ENCODE results near the gene ST8SIA6.
"Not testable (repeated sequence)": the region's sequence is repeated elsewhere in the genome, so short reads cannot be mapped to it uniquely, and the experiment has no call there.

Gene ST8SIA6

DNA sequence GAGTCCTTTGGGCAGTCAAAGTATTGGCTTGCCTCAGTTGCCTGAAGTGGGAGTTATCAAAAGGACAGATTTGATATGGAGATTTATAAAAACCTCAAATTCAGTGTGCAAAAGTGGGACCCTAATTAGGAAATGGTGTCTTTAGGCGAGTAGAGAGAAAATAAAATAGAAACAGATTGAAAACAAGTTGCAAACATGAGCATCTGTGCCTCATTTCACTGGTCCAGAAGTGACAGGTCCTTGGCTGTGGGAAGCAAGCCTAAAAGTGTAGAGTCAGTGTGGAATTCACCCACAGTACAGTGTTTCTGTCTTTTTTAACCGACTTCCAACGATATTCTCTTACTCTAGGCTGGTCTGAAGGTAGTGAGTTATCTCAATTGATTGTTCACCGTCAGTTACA is 51.2 kb downstream of the ST8SIA6 start:
- Histone ChIP-seq H3K79me2 (ENCODE audit: insufficient read depth, low read length) (no peaks in the 10 kb centered on the region), H3K27ac (ENCODE audit: low read depth, low read length) (no peak overlapping the region), H3K27me3 (ENCODE audit: low read length) (no peaks in the 10 kb centered on the region), H3K9me3 (ENCODE audit: insufficient read depth, low read length) (no peaks in the 10 kb centered on the region), H3K36me3 (ENCODE audit: low read length) (no peaks in the 10 kb centered on the region), H3K4me2 (ENCODE audit: low read depth, low read length, poor library complexity, severe bottlenecking) (no peak overlapping the region), H3F3A (ENCODE audit: insufficient read depth) (no peaks in the 10 kb centered on the region), H3K9me2 (replicated peaks; ENCODE audit: insufficient read depth, low read length) (no peaks in the 10 kb centered on the region), H3K9ac (ENCODE audit: low read length) (no peak overlapping the region), H4K20me1 (ENCODE audit: low read depth, low read length) (no peaks in the 10 kb centered on the region), H2AFZ (ENCODE audit: low read depth, low read length, severe bottlenecking) (no peak overlapping the region), H3K4me3 (ENCODE audit: insufficient read depth, low read length, poor library complexity, severe bottlenecking) (no peak overlapping the region)
- no peak for TF ChIP-seq EZH2phosphoT487 (conservative IDR thresholded peaks at IDR 0.05; ENCODE audit: low read length)
- TF ChIP-seq, protein P1, sequence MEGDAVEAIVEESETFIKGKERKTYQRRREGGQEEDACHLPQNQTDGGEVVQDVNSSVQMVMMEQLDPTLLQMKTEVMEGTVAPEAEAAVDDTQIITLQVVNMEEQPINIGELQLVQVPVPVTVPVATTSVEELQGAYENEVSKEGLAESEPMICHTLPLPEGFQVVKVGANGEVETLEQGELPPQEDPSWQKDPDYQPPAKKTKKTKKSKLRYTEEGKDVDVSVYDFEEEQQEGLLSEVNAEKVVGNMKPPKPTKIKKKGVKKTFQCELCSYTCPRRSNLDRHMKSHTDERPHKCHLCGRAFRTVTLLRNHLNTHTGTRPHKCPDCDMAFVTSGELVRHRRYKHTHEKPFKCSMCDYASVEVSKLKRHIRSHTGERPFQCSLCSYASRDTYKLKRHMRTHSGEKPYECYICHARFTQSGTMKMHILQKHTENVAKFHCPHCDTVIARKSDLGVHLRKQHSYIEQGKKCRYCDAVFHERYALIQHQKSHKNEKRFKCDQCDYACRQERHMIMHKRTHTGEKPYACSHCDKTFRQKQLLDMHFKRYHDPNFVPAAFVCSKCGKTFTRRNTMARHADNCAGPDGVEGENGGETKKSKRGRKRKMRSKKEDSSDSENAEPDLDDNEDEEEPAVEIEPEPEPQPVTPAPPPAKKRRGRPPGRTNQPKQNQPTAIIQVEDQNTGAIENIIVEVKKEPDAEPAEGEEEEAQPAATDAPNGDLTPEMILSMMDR (IDR thresholded peaks at IDR 0.05; ENCODE audit: insufficient read depth, low read length, poor library complexity, severe bottlenecking), result no peak

- H3K27me3 ChIP-seq (ENCODE audit: low read length); H2AFZ ChIP-seq (ENCODE audit: low read depth, low read length, severe bottlenecking); H3K79me2 ChIP-seq (ENCODE audit: insufficient read depth, low read length); H3K4me3 ChIP-seq (ENCODE audit: insufficient read depth, low read length, poor library complexity, severe bottlenecking); H3K4me2 ChIP-seq (ENCODE audit: low read depth, low read length, poor library complexity, severe bottlenecking); H3K36me3 ChIP-seq (ENCODE audit: low read length); H3K27ac ChIP-seq (ENCODE audit: low read depth, low read length); H3K9me3 ChIP-seq (ENCODE audit: insufficient read depth, low read length); H4K20me1 ChIP-seq (ENCODE audit: low read depth, low read length); H3K9me2 ChIP-seq (replicated peaks; ENCODE audit: insufficient read depth, low read length); H3F3A ChIP-seq (ENCODE audit: insufficient read depth); H3K9ac ChIP-seq (ENCODE audit: low read length): not testable (repeated sequence)
Observed at GRCh38 chr10:17402040-17402439, 52.4 kb downstream of the ST8SIA6 start.

DNA sequence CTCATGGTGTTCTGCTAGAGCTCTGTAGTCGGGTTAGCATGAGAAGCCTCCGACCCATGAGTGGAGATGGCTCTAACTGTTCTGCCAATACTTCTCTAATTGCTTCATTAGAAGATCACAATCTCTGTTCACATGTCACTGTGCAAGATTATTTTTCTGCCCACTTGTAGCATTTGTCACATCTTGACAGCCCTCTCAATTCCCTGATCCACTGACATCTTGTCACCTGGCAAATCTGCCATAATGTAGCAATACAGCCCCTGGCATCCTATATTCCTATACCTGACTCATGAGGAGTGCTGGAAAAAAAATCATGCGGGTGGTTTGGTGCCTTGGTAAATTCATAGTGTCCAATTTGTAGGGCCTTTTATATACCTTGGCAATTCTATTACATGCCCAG is 58.4 kb downstream of the ST8SIA6 start:
- Histone ChIP-seq H3K4me2 (ENCODE audit: low read depth, low read length, poor library complexity, severe bottlenecking) (no peak overlapping the region), H3K9me3 (ENCODE audit: insufficient read depth, low read length) (no peaks in the 10 kb centered on the region), H3K79me2 (ENCODE audit: insufficient read depth, low read length) (no peaks in the 10 kb centered on the region), H3K27ac (ENCODE audit: low read depth, low read length) (no peak overlapping the region), H3K36me3 (ENCODE audit: low read length) (no peaks in the 10 kb centered on the region), H2AFZ (ENCODE audit: low read depth, low read length, severe bottlenecking) (no peak overlapping the region), H3K9me2 (replicated peaks; ENCODE audit: insufficient read depth, low read length) (no peaks in the 10 kb centered on the region), H4K20me1 (ENCODE audit: low read depth, low read length) (no peaks in the 10 kb centered on the region), H3K9ac (ENCODE audit: low read length) (no peak overlapping the region), H3K4me3 (ENCODE audit: insufficient read depth, low read length, poor library complexity, severe bottlenecking) (no peak overlapping the region), H3K27me3 (ENCODE audit: low read length) (no peaks in the 10 kb centered on the region), H3F3A (ENCODE audit: insufficient read depth) (no peaks in the 10 kb centered on the region)
- TF ChIP-seq EZH2phosphoT487 (conservative IDR thresholded peaks at IDR 0.05; ENCODE audit: low read length), result no peak
- TF ChIP-seq, protein P1 (IDR thresholded peaks at IDR 0.05; ENCODE audit: insufficient read depth, low read length, poor library complexity, severe bottlenecking), result no peak

DNA sequence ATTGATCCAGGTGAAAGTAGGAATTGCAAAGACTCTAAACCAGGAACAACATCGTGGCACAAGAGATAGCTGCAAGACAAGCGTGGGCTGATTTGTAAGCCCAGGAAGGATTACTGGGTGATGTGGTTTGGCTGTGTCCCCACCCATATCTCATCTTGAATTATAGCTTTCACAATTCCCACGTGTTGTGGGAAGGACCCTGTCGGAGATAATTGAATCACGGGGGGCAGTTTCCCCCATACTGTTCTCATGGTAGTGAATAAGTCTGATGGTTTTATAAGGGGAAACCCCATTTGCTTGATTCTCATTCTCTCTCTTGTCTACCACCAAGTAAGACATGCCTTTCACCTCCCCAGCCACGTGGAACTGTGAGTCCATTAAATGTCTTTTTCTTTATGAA is 59.5 kb downstream of the ST8SIA6 start:
- TF ChIP-seq EZH2phosphoT487 (conservative IDR thresholded peaks at IDR 0.05; ENCODE audit: low read length), result no peak
- Histone ChIP-seq H3K4me2 (ENCODE audit: low read depth, low read length, poor library complexity, severe bottlenecking) (no peak overlapping the region), H3K27ac (ENCODE audit: low read depth, low read length) (no peak overlapping the region), H3K9me3 (ENCODE audit: insufficient read depth, low read length) (no peaks in the 10 kb centered on the region), H2AFZ (ENCODE audit: low read depth, low read length, severe bottlenecking) (no peak overlapping the region), H4K20me1 (ENCODE audit: low read depth, low read length) (no peaks in the 10 kb centered on the region), H3F3A (ENCODE audit: insufficient read depth) (no peaks in the 10 kb centered on the region), H3K36me3 (ENCODE audit: low read length) (no peaks in the 10 kb centered on the region), H3K9ac (ENCODE audit: low read length) (no peak overlapping the region), H3K4me3 (ENCODE audit: insufficient read depth, low read length, poor library complexity, severe bottlenecking) (no peak overlapping the region), H3K27me3 (ENCODE audit: low read length) (no peaks in the 10 kb centered on the region), H3K9me2 (replicated peaks; ENCODE audit: insufficient read depth, low read length) (no peaks in the 10 kb centered on the region), H3K79me2 (ENCODE audit: insufficient read depth, low read length) (no peaks in the 10 kb centered on the region)

Measured in SU-DHL-6 (cell line).